Uterus (tissue), 4 donors: ENCODE measurements around the gene EVX1. TPM values are rescaled to one million over a fixed set of nuclear protein-coding genes. Genes with fewer than 3 reads are reported as not detected.

Experiments
- DNase-seq, 2 donors: peaks; one replicate each; pipeline ENCODE4 v3.0.0-alpha.2; 2019 to 2020
- H3K27ac ChIP-seq, 2 donors: fragments of 200-600 bp; sonication (generic); 1 replicate in 1 of 2; 2 replicates in 1 of 2; pipeline ENCODE4 v1.5.1; 2016 to 2018
- H3K27me3 ChIP-seq, 2 donors: fragments of 200-600 bp; sonication (generic); one replicate each; pipeline ENCODE4 v1.5.1; 2018 to 2019; ENCODE audit warnings: control low read depth in 1 of 2
- H3K36me3 ChIP-seq, 2 donors: fragments of 200-600 bp; sonication (generic); one replicate each; pipeline ENCODE4 v1.5.1; 2019; ENCODE audit warnings: control low read depth in 1 of 2
- H3K4me1 ChIP-seq, 2 donors: fragments of 200-600 bp; sonication (generic); one replicate each; pipeline ENCODE4 v1.5.1; 2018 to 2019; ENCODE audit warnings: control low read depth in 1 of 2
- H3K4me3 ChIP-seq, 2 donors: fragments of 200-600 bp; sonication (generic); 1 replicate in 1 of 2; 2 replicates in 1 of 2; pipeline ENCODE4 v1.5.1; 2018 to 2019; ENCODE audit warnings: mild to moderate bottlenecking in 1 of 2
- H3K9me3 ChIP-seq, 2 donors: fragments of 200-600 bp; sonication (generic); one replicate each; pipeline ENCODE4 v1.5.1; 2019; ENCODE audit warnings: control low read depth in 1 of 2
- CTCF ChIP-seq, 4 experiments: fragments of 200-600 bp in 2 of 4; fragments of 450-650 bp in 2 of 4; sonication (generic) in 2 of 4; IDR thresholded peaks; one replicate each; pipeline ENCODE4 v1.5.1; 2016 to 2019; ENCODE audit warnings: antibody characterized with exemption in 4 of 4, mild to moderate bottlenecking in 2 of 4, moderate library complexity in 1 of 4
- POLR2A ChIP-seq, 2 donors: fragments of 450-650 bp; IDR thresholded peaks; one replicate each; pipeline ENCODE4 v1.6.1; 2016; ENCODE audit warnings: antibody characterized with exemption in 2 of 2, mild to moderate bottlenecking in 1 of 2, moderate library complexity in 1 of 2
- intact Hi-C: fragments of 100-400 bp; cut with DNase I; formaldehyde crosslinking; loops from one replicate; pipeline ENCODE4 v1.15.1; 2023; ENCODE audit warnings: low total_unique reads
- total RNA-seq, 4 donors: library from RNA; depleted of rRNA in 3 of 4; stranded (reverse); fragments of >200 nt in 3 of 4; gene quantifications; one replicate each; pipeline versions ENCODE4 v1.1.0 to v1.2.4, GENCODE V29; 2014 to 2023
- donor health status: DM: yes; HTN: yes; CAD: no.

EVX1 gene
- total RNA-seq, 4 donors from 2014 or later = 0.21 TPM; not detected in 3

GRCh38 chr7:27247000-27247399 is 4.4 kb downstream of the EVX1 start:
- Histone ChIP-seq H3K4me3 (no peak overlapping the region), H3K4me1 (peaks cover 0 to 21% of the 10 kb centered on the region in 2 donors), H3K27me3 (peaks cover 53 to 90% of the 10 kb centered on the region in 2 donors), H3K9me3 (no peaks in the 10 kb centered on the region), H3K36me3 (no peaks in the 10 kb centered on the region), H3K27ac (no peak overlapping the region)
- DNase-seq = no peak
- TF ChIP-seq CTCF (IDR thresholded peaks at IDR 0.05) = no peak
- no peak for TF ChIP-seq POLR2A (IDR thresholded peaks at IDR 0.05)
- intact Hi-C loops = no loop called here

- H3K9me3 ChIP-seq = no peaks in the 10 kb centered on the region
- peaks cover 48 to 85% of the 10 kb centered on the region in 2 donors for H3K27me3 ChIP-seq
- intact Hi-C loops = no loop called here
- peaks cover 0 to 20% of the 10 kb centered on the region in 2 donors for H3K4me1 ChIP-seq
- no peak overlapping the region for H3K4me3 ChIP-seq
- H3K27ac ChIP-seq = no peak overlapping the region
- no peak for DNase-seq
- no peaks in the 10 kb centered on the region for H3K36me3 ChIP-seq
- no peak for TF ChIP-seq CTCF (IDR thresholded peaks at IDR 0.05)
- TF ChIP-seq POLR2A (IDR thresholded peaks at IDR 0.05) = no peak
Measured at GRCh38 chr7:27247452-27248426, 5.1 kb downstream of the EVX1 start.

DNA sequence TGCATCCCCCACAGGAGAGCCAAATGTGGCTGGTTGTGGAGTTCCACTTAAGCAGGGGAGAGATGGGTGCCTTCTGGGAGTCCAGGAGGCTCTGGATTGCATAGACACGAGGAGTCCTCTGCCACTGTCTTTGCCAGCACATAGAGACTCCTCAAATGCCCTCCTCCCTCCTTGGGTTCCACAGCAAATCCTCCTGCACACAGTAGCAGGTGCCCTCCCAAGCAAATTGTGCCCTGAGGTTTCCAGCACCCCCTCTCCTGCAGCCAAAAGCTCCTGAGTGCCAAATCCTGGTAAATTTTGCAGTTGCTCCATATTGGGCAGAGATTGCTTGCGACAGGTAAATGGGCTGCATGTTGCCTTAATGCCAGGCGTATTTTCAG is 5.8 kb downstream of the EVX1 start:
- TF ChIP-seq CTCF (IDR thresholded peaks at IDR 0.05) (no peak), POLR2A (IDR thresholded peaks at IDR 0.05) (no peak)
- Histone ChIP-seq H3K4me1 (peaks cover 0 to 13% of the 10 kb centered on the region in 2 donors), H3K36me3 (no peaks in the 10 kb centered on the region), H3K9me3 (no peaks in the 10 kb centered on the region), H3K27me3 (peaks cover 42 to 79% of the 10 kb centered on the region in 2 donors), H3K4me3 (no peak overlapping the region), H3K27ac (no peak overlapping the region)
- no peak for DNase-seq
- intact Hi-C loops = no loop called here

GRCh38 chr7:27248911-27249723 is 6.5 kb downstream of the EVX1 start:
- H3K27ac ChIP-seq = no peak overlapping the region
- intact Hi-C loops = no loop called here
- no peaks in the 10 kb centered on the region for H3K36me3 ChIP-seq
- TF ChIP-seq POLR2A (IDR thresholded peaks at IDR 0.05) (no peak), CTCF (IDR thresholded peaks at IDR 0.05) (no peak)
- peaks cover 0 to 9% of the 10 kb centered on the region in 2 donors for H3K4me1 ChIP-seq
- no peaks in the 10 kb centered on the region for H3K9me3 ChIP-seq
- H3K4me3 ChIP-seq = no peak overlapping the region
- DNase-seq = no peak
- peaks cover 35 to 72% of the 10 kb centered on the region in 2 donors for H3K27me3 ChIP-seq
